H1 (cell line): Measurements from ENCODE around the gene MYO18A.

Experiments used
- BACH1 ChIP-seq: IDR thresholded peaks from 2 replicates; pipeline ENCODE4 v1.6.1; 2012; ENCODE audit warnings: low read length, improper control_type of control experiment
- CHD2 ChIP-seq: IDR thresholded peaks from 2 replicates; pipeline ENCODE4 v1.6.1; 2012; ENCODE audit warnings: low read length, improper control_type of control experiment
- CREB1 ChIP-seq: IDR thresholded peaks from 2 replicates; pipeline ENCODE4 v1.6.1; 2012; ENCODE audit warnings: inconsistent platforms
- CTCF ChIP-seq, 3 experiments: IDR thresholded peaks; 1 replicate in 2 of 3; 2 replicates in 1 of 3; pipeline versions ENCODE4 v1.5.1 to v1.6.1; 2011; ENCODE audit warnings: low read length in 3 of 3, mild to moderate bottlenecking in 3 of 3, inconsistent platforms in 2 of 3, low read depth in 1 of 3, moderate library complexity in 1 of 3; ENCODE audit not compliant: insufficient read depth in 1 of 3; ENCODE audit errors: control extremely low read depth in 1 of 3
- EP300 ChIP-seq, 2 experiments: IDR thresholded peaks; 1 replicate in 1 of 2; 2 replicates in 1 of 2; pipeline ENCODE4 v1.6.1; 2011 to 2012; ENCODE audit warnings: low read depth in 2 of 2, low read length in 2 of 2, mild to moderate bottlenecking in 2 of 2, borderline replicate concordance in 1 of 2, inconsistent platforms in 1 of 2, moderate library complexity in 1 of 2
- POLR2AphosphoS5 ChIP-seq: IDR thresholded peaks from 2 replicates; pipeline ENCODE4 v1.6.1; 2011; ENCODE audit warnings: low read depth, low read length
- RNF2 ChIP-seq: fragments of 200-900, 300-1000 bp; sonication (generic); IDR thresholded peaks from 2 replicates; pipeline ENCODE4 v1.7.1; 2016; ENCODE audit warnings: borderline replicate concordance, low read depth, mild to moderate bottlenecking, antibody characterized with exemption, low read length; ENCODE audit not compliant: poor library complexity, severe bottlenecking; ENCODE audit errors: missing control alignments
- SUZ12 ChIP-seq: fragments of 200-600 bp; sonication (generic); IDR thresholded peaks from 2 replicates; pipeline ENCODE4 v1.6.1; 2012; ENCODE audit warnings: mild to moderate bottlenecking, inconsistent platforms, low read length, moderate library complexity, mixed read lengths
- TAF1 ChIP-seq: IDR thresholded peaks from 2 replicates; pipeline ENCODE4 v1.6.1; 2011; ENCODE audit warnings: mild to moderate bottlenecking, low read depth, low read length

GRCh38 chr17:29045734-29046472 is 134.3 kb downstream of the MYO18A start:
- TF ChIP-seq POLR2AphosphoS5 (no peak), SUZ12 (no peak), CTCF (IDR thresholded peaks at IDR 0.05; ENCODE audit: control extremely low read depth in 1 of 3, insufficient read depth in 1 of 3, low read depth in 1 of 3, low read length in 3 of 3) (no peak), RNF2 (no peak), CHD2 (no peak), EP300 (IDR thresholded peaks at IDR 0.05; ENCODE audit: borderline replicate concordance in 1 of 2, low read depth in 2 of 2, low read length in 2 of 2) (no peak), BACH1 (no peak), TAF1 (no peak), CREB1 (no peak)
